GM18505 (cell line): Measurements from ENCODE around the gene GSTT2.

ENCODE experiments used
- ATAC-seq: cut with Tn5 transposase; IDR thresholded peaks from one replicate; pipeline ENCODE4 v1.9.1; 2021; ENCODE audit not compliant: unreplicated experiment
- POLR2A ChIP-seq: IDR thresholded peaks from 4 replicates; pipeline ENCODE4 v1.6.1; 2011; ENCODE audit warnings: borderline replicate concordance; ENCODE audit not compliant: insufficient read depth, insufficient read length; ENCODE audit errors: extremely low read depth

GSTT2 gene

DNA sequence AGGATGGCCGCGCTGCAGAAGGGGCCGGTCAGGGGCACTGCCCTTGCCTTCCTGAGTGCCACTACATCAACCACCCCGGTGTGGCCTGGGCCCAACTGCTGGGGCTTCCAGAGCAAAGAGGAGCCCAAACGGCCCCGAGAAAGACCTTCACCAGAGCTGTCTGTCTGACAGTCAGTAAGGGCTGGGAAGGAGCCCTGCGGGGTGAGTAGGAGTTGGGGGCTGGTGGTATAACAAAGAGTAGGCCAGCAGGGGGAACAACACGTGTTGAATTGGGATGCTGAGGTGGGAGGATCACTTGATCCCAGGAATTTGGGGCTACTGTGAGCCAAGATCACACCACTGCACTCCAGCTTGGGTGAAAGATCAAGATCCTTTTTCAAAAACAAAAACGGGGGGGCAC is 21.4 kb downstream of the GSTT2 start:
- no peak for ATAC-seq
- TF ChIP-seq POLR2A = no peak

DNA sequence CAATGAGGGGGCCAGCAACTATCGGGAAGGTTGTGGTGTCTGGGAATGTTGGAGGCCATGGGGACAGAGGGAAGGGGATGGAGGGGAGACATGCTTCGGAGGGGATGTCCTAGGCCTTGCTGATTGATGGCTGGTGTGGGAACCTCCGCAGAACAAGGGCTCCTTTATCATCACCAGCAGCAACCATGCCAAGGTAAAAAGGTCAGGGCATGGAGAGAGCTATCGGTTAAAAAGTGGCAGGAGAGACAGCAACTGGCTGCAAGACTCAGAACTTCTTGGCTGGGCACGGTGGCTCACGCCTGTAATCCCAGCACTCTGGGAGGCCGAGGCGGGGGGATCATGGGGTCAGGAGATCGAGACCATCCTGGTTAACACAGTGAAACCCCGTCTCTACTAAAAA is 22.3 kb downstream of the GSTT2 start:
- TF ChIP-seq POLR2A = no peak
- no peak for ATAC-seq

DNA sequence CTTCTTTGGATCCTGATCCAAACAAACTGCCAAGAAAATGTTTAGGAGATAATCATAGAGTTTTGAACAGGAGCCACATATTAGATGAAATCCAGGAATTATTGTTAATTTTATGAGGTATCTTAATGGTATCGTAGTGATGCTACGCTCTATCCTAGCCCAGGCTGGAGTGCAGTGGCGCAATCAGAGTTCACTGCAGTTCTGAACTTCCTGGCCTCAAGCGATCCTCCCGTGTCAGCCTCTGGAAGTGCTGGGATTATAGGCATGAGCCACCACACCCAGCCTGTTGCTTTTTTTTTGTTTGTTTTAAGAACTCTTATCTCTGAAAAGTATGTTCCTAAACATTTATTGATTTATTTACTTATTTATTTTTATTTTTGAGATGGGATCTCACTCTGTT is 22.9 kb downstream of the GSTT2 start:
- ATAC-seq = no peak
- TF ChIP-seq POLR2A = no peak

DNA sequence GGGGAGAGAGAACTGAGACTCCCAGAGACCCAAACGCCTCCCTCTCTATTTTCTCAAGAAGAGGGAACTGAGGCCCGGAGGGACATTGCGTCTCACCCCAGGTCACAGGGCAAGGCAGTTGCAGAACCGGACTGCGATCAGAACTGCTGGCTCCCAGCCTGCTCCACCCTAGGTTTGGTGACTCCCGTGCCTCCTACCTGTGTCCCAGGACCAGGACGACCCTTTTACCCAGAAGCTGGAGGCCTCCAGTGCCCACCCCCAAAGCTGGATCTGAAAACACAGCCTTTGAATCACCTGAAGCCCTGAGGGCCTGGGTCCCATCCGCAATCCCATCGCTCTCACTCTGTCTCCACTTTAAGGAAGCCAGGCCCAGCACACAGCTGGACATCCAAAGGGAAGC is 24.0 kb downstream of the GSTT2 start:
- TF ChIP-seq POLR2A = no peak
- ATAC-seq = no peak

DNA sequence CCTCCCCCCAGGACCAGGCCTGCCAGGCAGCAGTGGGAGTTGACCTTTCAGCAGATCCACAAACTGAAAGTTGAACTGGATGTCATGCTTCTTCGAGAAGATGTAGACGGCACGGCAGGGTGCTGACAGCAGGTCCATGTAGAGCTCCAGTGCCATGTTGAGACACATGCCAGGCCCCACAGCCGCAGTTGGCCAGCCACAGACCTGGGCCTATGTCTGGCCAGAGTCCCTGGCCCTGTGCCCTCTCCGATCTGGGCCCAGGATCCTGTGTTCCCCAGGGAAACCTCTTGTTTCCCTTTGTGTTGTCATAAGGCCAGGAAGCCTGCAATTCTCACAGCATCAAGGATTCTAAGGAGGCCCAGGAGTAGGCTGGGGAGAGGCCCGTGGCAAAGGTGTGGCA is 25.3 kb downstream of the GSTT2 start, which contains the start of gene GSTT4:
TSS of gene GSTT4 (minus strand) at position 253 of the 400 bp plus-strand sequence. CDS start at position 156, 97 bp downstream.
- TF ChIP-seq POLR2A = no peak
- no peak for ATAC-seq

DNA sequence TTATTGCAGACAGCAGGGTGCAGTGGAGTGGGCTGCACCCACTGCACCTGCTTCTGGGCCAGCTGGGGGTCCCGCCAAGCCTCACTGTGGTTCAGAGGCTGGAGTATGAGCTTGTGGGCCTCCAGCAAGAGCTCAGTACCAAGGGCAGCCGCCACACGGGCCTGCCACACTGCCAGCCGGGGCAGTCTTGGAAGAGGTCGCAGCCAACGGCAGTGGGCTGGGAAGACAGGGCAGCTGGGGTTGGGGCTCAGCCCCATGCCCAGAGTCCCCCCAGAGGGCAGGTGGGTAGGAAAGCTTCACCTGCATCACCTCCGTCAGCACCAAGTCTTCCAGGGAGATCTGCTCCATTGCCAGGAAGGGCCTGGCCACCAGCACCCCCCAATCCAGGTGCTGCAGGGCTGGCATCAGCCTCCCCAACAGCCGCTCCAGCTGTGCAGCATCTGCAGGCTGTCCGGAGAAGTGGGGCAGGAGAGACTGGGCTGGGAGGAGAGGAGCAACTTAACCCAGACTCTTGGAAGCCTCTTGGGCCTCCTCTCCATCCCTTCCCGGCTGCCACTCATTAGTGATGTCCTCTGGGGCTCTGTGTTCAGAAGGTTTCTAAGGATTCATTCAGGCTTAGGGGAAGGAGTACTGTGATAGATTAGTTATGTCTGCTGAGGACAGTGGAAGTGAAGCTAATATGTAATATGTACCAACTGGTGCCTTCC is 26.4 kb downstream of the GSTT2 start:
- ATAC-seq = no peak
- TF ChIP-seq POLR2A = no peak

DNA sequence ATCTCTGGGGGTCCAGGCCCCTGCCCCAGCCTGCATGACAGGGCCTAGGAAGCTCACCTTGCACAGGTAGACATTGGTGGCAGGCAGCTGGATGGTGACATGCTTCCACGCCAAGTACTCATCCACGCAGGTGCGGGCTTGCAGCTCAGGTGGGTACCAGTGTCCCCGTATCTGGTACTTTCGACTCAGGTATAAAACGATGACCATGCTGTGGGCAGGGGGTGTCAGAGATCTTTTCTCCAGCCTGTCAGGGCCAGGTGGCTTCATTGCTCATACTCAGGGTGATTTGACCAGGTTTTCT is 26.9 kb downstream of the GSTT2 start:
- ATAC-seq = no peak
- no peak for TF ChIP-seq POLR2A

DNA sequence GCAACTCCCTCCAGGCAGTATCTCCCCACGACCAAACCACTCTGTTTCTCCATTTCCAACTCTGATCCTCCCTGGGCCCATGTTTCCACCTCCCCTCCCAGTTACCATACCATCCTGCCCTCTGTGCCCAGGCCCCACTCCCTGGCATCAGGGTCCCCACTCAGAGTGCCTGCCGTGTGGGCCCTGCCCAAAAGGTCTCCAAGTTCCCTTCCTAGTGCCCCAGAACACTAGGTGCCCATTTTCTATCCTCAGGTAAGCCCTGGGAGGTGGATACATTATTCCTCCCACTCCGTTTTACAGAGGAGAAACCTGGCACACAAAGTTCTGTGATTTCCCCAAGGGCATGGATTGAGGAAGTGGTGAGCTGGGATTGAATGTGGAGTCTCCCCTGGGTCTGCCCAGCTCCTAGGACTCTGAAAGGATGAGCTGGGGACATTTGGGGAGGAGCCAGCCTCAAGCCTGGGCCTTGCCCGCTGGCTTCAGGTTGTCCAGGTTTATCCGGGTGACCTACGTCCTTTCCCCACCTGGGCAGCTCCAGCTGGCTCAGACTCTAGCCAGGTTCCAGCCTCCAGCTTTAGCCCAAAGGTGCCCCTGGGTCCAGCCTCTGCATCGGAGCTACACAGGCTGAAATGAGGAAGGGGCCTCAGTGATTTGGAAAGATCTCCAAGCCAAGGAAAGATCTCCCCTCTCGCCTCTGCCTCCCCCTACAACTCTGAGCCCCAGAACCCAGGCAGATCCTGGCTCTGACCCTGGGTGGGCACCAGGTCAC is 27.5 kb downstream of the GSTT2 start:
- ATAC-seq = no peak
- no peak for TF ChIP-seq POLR2A

DNA sequence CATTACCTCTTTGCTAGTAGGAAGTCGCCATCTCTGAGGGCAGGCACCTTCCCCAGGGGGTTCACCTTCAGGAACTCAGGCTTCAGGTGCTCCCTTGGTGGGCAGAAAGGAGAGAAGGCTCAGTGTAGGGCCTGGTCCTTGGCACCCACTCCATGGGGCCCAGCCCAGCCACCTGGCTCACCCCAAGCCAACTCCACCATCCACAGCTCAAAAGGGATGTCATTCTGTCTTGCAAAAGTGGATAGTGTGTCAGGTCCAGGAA is 28.0 kb downstream of the GSTT2 start:
- TF ChIP-seq POLR2A = no peak
- no peak for ATAC-seq

DNA sequence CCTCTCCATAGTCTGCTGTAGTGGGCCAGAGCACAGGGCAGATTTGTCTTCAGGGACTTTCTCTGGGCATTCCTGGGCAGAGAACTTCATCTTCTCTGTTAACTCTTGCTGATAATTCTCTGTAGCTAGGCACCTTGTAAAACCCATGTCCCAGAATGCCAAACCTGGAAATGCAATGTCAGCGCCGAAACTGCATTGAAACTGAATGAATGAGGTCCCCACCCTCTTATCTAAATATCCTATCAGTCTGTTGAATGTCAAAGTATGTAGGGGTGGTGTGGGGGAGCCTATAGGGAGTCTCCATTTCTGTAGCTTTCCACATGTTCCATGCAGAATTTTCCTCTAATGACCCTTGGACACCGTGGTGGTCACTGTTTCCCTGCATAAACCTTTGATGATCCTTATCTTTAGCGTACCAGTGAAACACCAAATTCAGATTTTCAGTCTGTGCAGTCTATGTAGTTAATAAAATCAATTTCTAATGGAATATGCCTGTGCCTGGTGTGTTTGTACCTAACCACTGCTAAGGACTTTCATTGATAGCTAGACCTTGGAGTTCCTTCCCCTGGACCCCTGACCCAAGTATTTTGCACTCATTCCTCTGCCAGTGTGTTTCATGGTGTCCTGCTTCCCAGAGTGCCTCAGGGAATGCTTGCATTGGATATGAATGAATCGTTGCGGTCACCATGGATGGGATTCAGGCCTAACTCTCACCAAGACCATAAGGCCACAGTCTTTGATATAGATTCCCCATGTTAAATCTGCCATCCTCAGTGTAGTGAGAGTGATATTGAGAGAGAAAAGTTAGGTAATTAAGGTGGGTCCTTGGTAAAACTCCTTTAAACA is 28.7 kb downstream of the GSTT2 start:
- no peak for ATAC-seq

DNA sequence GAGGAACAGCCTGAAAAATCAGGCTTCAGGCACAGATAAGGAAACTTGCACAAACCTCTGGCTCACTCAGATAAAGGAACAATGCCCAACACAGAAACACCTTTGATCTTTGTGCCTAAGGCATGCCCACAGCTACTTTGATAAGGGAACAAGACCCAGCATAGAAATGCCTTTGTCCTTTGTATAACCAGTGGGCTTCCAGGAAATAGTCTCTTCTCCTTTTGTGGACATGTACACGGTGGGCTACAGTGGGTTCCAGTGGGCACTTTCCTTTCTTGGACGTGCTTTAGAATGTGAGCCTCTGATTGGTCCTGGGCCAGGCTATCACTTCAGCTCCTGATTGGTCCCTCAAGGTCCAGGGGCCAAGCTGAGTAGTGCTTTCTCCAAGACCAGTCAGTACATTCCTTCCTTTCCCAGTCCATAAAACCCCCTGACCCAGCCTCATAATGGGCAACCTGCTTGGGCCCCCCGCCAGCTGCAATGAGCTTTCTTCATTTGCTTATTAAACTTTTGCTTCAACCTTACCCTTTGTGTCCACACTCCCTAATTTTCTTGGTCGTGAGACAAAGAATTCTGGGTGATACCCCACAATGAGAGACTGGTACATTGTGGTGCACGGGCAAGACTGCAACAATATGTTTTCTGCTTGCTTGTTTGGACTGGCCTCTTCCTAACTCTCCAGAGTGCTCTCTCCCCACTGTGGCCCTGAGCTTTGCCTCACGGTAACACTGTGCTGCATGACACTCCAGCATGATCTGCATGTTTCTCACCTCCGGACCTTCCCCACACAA is 29.5 kb downstream of the GSTT2 start:
- TF ChIP-seq POLR2A = no peak
- ATAC-seq = no peak

More for the DNA sequence above, 28.7 kb downstream of the GSTT2 start:
- TF ChIP-seq POLR2A = no peak

DNA sequence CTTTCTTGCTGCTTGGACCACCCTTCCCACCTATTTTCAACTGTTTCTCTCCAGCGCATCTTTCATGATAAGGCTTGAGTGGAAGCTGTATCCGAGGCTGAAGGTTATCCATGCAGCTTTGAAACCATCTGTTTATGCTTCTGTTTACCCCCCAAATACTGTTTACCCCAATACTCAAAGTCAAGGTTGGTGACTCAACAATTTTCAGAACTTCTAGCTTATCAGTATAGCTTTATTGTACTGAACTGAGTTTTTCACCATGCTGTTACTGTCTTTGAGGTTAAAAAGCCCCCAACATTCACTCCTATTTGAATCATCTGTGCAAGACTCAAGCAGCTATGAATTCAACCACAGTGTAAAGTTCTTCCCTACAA is 30.1 kb downstream of the GSTT2 start:
- ATAC-seq = no peak

DNA sequence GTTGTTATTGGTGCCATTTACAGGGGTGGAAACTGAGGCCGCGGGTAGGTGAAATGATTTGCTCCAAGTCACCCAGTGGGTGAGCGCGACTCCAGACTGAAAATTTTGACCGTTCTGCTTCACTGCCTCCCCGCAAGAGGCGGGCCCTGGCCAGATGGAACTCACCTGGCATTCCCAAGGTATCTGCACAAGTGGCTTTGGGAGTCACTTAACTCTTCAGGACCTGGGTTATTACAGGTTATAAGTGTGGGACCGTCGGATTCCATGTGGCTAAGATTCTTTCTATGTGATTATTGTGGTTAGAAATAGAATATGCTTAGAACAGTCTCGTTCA is 31.8 kb downstream of the GSTT2 start:
- TF ChIP-seq POLR2A = no peak
- ATAC-seq = no peak

More for the DNA sequence above, 30.1 kb downstream of the GSTT2 start:
- TF ChIP-seq POLR2A = no peak
